Measurements from ENCODE around the gene WDR11.

GRCh38 chr10:120841522-120842189 lies 9.5 kb upstream of the WDR11 start:
- TF ChIP-seq EZH2phosphoT487 (IDR thresholded peaks at IDR 0.05; ENCODE audit: borderline replicate concordance, low read length) (no peak), CTCF (IDR thresholded peaks at IDR 0.05; ENCODE audit: low read depth, low read length, poor library complexity, severe bottlenecking) (no peak)
